MCF 10A (cell line): Measurements from ENCODE around the gene ATP6AP2. TPM values are rescaled to one million over a fixed set of nuclear protein-coding genes. Genes with fewer than 3 reads are reported as not detected.

ENCODE experiments used
- Bru-seq: library from RNA; stranded (reverse); fragments of 400-500 nt; gene quantifications from one replicate; lab custom pipeline; 2021; lab: Mats Ljungman, UMichigan
- BruChase-seq, 2 experiments: library from RNA; stranded (reverse); fragments of 400-500 nt; gene quantifications; one replicate each; lab custom pipeline; 2021; lab: Mats Ljungman, UMichigan
- BruUV-seq: library from RNA; stranded (reverse); fragments of 400-500 nt; replicated peaks from 2 replicates; lab custom pipeline; 2021; lab: Mats Ljungman, UMichigan
- CTCF ChIA-PET: fragments of 300-600 bp; sonication (Branson Sonifier 250); formaldehyde crosslinking; extraction: SDS; loops from one replicate; lab custom pipeline; 2021; ENCODE audit warnings: antibody characterized with exemption, inconsistent platforms; lab: Yijun Ruan, JAX
- POLR2A ChIA-PET: fragments of 300-600, 350-650 bp; sonication (Branson Sonifier 250); formaldehyde crosslinking; extraction: SDS; loops from one replicate; lab custom pipeline; 2020; ENCODE audit warnings: antibody characterized with exemption, inconsistent platforms; lab: Yijun Ruan, JAX
- DNase-seq: peaks from one replicate; pipeline ENCODE4 v3.0.0-alpha.2; 2018; ENCODE audit not compliant: unreplicated experiment
- H3K27ac Mint-ChIP-seq: one replicate; pipeline ENCODE4 v1.8.0; 2022; ENCODE audit warnings: mild to moderate bottlenecking, low read depth, mixed read lengths; ENCODE audit not compliant: unreplicated experiment
- H3K27me3 Mint-ChIP-seq: one replicate; pipeline ENCODE4 v1.8.0; 2022; ENCODE audit warnings: mixed read lengths; ENCODE audit not compliant: insufficient read depth, unreplicated experiment
- H3K36me3 Mint-ChIP-seq: one replicate; pipeline ENCODE4 v1.8.0; 2022; ENCODE audit warnings: mild to moderate bottlenecking, moderate library complexity, mixed read lengths; ENCODE audit not compliant: insufficient read depth, unreplicated experiment
- H3K4me1 Mint-ChIP-seq: one replicate; pipeline ENCODE4 v1.8.0; 2022; ENCODE audit warnings: mixed read lengths; ENCODE audit not compliant: insufficient read depth, unreplicated experiment
- H3K4me3 Mint-ChIP-seq: one replicate; pipeline ENCODE4 v1.8.0; 2022; ENCODE audit warnings: mild to moderate bottlenecking, moderate library complexity, mixed read lengths; ENCODE audit not compliant: unreplicated experiment
- H3K9me3 Mint-ChIP-seq: one replicate; pipeline ENCODE4 v1.8.0; 2022; ENCODE audit warnings: mixed read lengths; ENCODE audit not compliant: unreplicated experiment
- intact Hi-C: fragments of 100-400 bp; cut with micrococcal nuclease; formaldehyde crosslinking; loops from 2 replicates; pipeline ENCODE4 v1.14.1; 2022
- long read RNA-seq: library from polyadenylated mRNA; stranded (forward); transcript quantifications from one replicate; pipeline ENCODE4 v2.0.0, GENCODE V29; 2022
- total RNA-seq: library from RNA; stranded (reverse); gene quantifications from 2 replicates; pipeline ENCODE4 v1.2.3, GENCODE V29; 2022
- TF ChIP-seq, protein P1 (sequence below): fragments of 200-600 bp; IDR thresholded peaks from one replicate; pipeline ENCODE4 v1.8.0; 2022; ENCODE audit warnings: antibody characterized with exemption, mild to moderate bottlenecking; ENCODE audit not compliant: unreplicated experiment

ATP6AP2 gene, protein sequence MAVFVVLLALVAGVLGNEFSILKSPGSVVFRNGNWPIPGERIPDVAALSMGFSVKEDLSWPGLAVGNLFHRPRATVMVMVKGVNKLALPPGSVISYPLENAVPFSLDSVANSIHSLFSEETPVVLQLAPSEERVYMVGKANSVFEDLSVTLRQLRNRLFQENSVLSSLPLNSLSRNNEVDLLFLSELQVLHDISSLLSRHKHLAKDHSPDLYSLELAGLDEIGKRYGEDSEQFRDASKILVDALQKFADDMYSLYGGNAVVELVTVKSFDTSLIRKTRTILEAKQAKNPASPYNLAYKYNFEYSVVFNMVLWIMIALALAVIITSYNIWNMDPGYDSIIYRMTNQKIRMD
- total RNA-seq (69.4 and 84.7 TPM in 2 replicates), Bru-seq, nascent RNA (percentile 74 among the genes with signal in this experiment), BruChase-seq, experiment 1, labeled RNA remaining after a 6-hour chase (percentile 86 among the genes with signal in this experiment), BruChase-seq, experiment 2, labeled RNA remaining after a 2-hour chase (percentile 74 among the genes with signal in this experiment)
- long read RNA-seq, transcript ATP6AP2-217 (9 exons, 2,337 nt): major isoform, 358 of 403 reads
- long read RNA-seq, transcript ATP6AP2-224 (8 exons, 1,929 nt): minor isoform, 5 of 403 reads
- long read RNA-seq, partial matches to known transcripts: 2 of 403 reads
- long read RNA-seq, other reads (novel, unspliced or antisense): 22 of 403 reads

DNA sequence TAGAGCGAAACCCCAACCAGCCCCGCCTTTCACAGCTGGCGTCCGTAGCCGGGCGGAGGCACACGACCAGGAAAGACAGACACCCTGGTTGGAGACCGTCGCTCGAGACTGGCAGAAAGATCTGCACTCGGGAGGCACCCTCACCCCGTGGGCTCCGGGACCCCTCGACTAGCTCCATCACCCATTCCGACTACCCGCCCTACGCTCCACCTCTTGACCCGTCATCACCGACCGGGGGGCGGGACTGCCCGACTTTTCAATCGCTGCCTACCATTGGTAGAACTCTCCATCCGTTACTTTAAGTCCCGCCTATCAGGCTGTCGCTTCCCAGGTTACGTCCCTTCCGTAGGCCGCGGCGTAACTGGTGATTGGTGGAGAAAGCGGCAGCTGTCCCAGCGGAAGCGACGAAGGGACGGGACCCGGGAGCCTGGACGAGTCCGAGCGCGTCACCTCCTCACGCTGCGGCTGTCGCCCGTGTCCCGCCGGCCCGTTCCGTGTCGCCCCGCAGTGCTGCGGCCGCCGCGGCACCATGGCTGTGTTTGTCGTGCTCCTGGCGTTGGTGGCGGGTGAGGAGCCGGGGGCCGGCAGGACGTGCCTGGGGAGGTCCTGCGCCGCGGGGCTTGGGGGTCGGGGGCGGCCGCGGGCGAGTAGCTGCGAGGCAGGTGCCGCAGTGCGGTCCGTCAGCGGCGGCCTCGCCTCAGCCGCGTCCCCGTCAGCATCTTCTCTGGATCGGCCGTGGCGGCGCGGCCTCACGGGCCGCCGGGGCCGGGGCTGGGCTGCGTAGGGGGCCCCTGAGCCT, at the start of gene ATP6AP2:
Gene ATP6AP2 (plus strand): TSS at position 434 of the 799 bp plus-strand sequence. CDS start 96 bp downstream, at position 530.
- DNase-seq: peak; percentile 92
- Mint-ChIP-seq H3K36me3 (no peaks in the 10 kb centered on the region), H3K27ac (peak within 1 kb of the TSS; percentile 95), H3K27me3 (peaks cover 49% of the 10 kb centered on the region), H3K4me1 (peaks cover 14% of the 10 kb centered on the region), H3K9me3 (no peaks in the 10 kb centered on the region), H3K4me3 (peak within 1 kb of the TSS; percentile 91)
- CTCF ChIA-PET: interaction anchor here (0.6 to 1.1 kb wide), 2 partner anchors 151 to 640 kb away, joined by 3 to 4 read pairs; no protein-coding TSS in a partner anchor
- no TSS peak for BruUV-seq
- TF ChIP-seq, protein P1, sequence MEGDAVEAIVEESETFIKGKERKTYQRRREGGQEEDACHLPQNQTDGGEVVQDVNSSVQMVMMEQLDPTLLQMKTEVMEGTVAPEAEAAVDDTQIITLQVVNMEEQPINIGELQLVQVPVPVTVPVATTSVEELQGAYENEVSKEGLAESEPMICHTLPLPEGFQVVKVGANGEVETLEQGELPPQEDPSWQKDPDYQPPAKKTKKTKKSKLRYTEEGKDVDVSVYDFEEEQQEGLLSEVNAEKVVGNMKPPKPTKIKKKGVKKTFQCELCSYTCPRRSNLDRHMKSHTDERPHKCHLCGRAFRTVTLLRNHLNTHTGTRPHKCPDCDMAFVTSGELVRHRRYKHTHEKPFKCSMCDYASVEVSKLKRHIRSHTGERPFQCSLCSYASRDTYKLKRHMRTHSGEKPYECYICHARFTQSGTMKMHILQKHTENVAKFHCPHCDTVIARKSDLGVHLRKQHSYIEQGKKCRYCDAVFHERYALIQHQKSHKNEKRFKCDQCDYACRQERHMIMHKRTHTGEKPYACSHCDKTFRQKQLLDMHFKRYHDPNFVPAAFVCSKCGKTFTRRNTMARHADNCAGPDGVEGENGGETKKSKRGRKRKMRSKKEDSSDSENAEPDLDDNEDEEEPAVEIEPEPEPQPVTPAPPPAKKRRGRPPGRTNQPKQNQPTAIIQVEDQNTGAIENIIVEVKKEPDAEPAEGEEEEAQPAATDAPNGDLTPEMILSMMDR: no peak
- intact Hi-C loops: loop anchor here (2.0 kb wide), 1 partner anchor 36 kb away; no protein-coding TSS in a partner anchor
- POLR2A ChIA-PET: interaction anchor here (0.7 to 3.0 kb wide), 11 partner anchors 11 to 605 kb away, joined by 3 to 18 read pairs (median 4); no protein-coding TSS in a partner anchor

DNA sequence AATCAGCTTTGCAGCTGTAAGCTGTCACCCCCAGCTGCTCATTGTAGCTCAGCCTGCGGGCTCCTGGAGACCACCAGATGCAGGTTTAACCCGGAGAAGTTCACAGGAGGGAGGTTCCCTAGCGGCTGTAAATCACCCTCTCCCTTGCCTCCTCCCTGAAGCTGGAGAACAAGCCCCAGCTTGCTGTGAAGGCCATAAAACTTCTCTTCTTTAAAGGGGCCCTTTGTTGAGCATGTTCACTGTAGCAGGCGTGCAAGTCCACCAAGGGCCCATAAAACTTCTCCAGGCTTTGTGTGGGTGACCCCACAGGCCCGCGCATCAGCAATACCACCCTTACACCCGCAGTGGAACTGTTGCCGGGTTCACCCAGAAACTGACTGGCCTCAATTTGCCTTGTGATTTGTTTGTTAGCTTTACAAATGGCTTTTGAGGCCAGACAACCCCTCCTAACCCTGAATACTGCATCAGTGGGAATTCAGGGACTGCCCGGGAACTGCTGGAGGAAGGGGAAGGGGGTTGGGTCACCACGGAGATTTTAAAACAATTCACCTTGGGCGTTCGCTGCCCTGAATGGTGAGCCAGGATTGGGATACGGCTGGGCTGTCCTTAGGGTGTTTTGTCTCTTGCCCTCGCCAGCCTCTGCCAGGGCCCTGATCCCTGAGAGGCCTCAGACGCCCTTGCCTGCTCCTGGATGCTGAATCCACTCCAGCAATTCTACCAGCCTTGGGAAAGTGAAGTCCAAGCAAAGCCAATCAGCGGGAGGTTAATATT, 49.5 kb upstream of the ATP6AP2 start:
- TF ChIP-seq, protein P1: no peak
- POLR2A ChIA-PET: interaction anchor here (0.5 kb wide), 1 partner anchor 1135 kb away, joined by 3 read pairs; no protein-coding TSS in a partner anchor
- H3K4me3 Mint-ChIP-seq: no peak overlapping the region
- CTCF ChIA-PET: interaction anchor here (6.6 kb wide), 1 partner anchor 13 kb away, joined by 23 read pairs; no protein-coding TSS in a partner anchor
- H3K27ac Mint-ChIP-seq: no peak overlapping the region
- H3K9me3 Mint-ChIP-seq: no peaks in the 10 kb centered on the region
- intact Hi-C loops: no loop called here
- no peak for DNase-seq
- BruUV-seq: no TSS peak
- H3K36me3 Mint-ChIP-seq: no peaks in the 10 kb centered on the region
- H3K27me3 Mint-ChIP-seq: peaks cover 80% of the 10 kb centered on the region
- H3K4me1 Mint-ChIP-seq: no peaks in the 10 kb centered on the region

- CTCF ChIA-PET: interaction anchor here (0.5 kb wide), 1 partner anchor 609 kb away, joined by 3 read pairs; no protein-coding TSS in a partner anchor
- H3K9me3 Mint-ChIP-seq: no peaks in the 10 kb centered on the region
- intact Hi-C loops: no loop called here
Observed at GRCh38 chrX:40537310-40537709, 43.5 kb upstream of the ATP6AP2 start.

More at GRCh38 chrX:40537310-40537709, 43.5 kb upstream of the ATP6AP2 start:
- Mint-ChIP-seq H3K36me3 (no peaks in the 10 kb centered on the region), H3K4me1 (peaks cover 7% of the 10 kb centered on the region), H3K4me3 (no peak overlapping the region), H3K27me3 (peaks cover 87% of the 10 kb centered on the region), H3K27ac (no peak overlapping the region)
- no peak for DNase-seq
- POLR2A ChIA-PET: interaction anchor here (1.1 kb wide), 1 partner anchor 110 kb away, joined by 3 read pairs; no protein-coding TSS in a partner anchor
- TF ChIP-seq, protein P1: no peak
- no TSS peak for BruUV-seq
